ENCODE results near the gene CSMD2.

Gene CSMD2

GRCh38 chr1:33608825-33609400 lies 556.1 kb downstream of the CSMD2 start:
- DNase-seq (ENCODE audit: low read depth in 2 of 2): no peak

GRCh38 chr1:33607444-33608005 lies 557.5 kb downstream of the CSMD2 start:
- no peak for DNase-seq (ENCODE audit: low read depth in 2 of 2)

- DNase-seq (ENCODE audit: low read depth in 2 of 2): no peak
These were observed 558.8 kb downstream of the CSMD2 start for GRCh38 chr1:33606272-33606671.

- no peak for DNase-seq (ENCODE audit: low read depth in 2 of 2)
These were observed 562.8 kb downstream of the CSMD2 start for GRCh38 chr1:33602271-33602670.

- DNase-seq (ENCODE audit: low read depth in 2 of 2): no peak
These were observed 563.3 kb downstream of the CSMD2 start for GRCh38 chr1:33601751-33602150.

- DNase-seq (ENCODE audit: low read depth in 2 of 2): no peak
These were observed 565.4 kb downstream of the CSMD2 start for GRCh38 chr1:33599516-33600115.

- DNase-seq (ENCODE audit: low read depth in 2 of 2): no peak
These were observed 576.3 kb downstream of the CSMD2 start for GRCh38 chr1:33588726-33589125.

- no peak for DNase-seq (ENCODE audit: low read depth in 2 of 2)
These were observed 578.2 kb downstream of the CSMD2 start for GRCh38 chr1:33586795-33587194.

GRCh38 chr1:33586106-33586505 lies 578.9 kb downstream of the CSMD2 start:
- no peak for DNase-seq (ENCODE audit: low read depth in 2 of 2)

GRCh38 chr1:33583567-33583966 lies 581.5 kb downstream of the CSMD2 start:
- no peak for DNase-seq (ENCODE audit: low read depth in 2 of 2)

GRCh38 chr1:33578557-33579448 lies 586.2 kb downstream of the CSMD2 start:
- DNase-seq (ENCODE audit: low read depth in 2 of 2): no peak

- no peak for DNase-seq (ENCODE audit: low read depth in 2 of 2)
These were observed 587.4 kb downstream of the CSMD2 start for GRCh38 chr1:33577663-33578062.

GRCh38 chr1:33576821-33577599 lies 588.0 kb downstream of the CSMD2 start:
- DNase-seq (ENCODE audit: low read depth in 2 of 2): no peak

GRCh38 chr1:33575324-33575879 lies 589.6 kb downstream of the CSMD2 start:
- no peak for DNase-seq (ENCODE audit: low read depth in 2 of 2)

GRCh38 chr1:33573661-33574060 lies 591.4 kb downstream of the CSMD2 start:
- DNase-seq (ENCODE audit: low read depth in 2 of 2): no peak

GRCh38 chr1:33572387-33572786 lies 592.6 kb downstream of the CSMD2 start:
- no peak for DNase-seq (ENCODE audit: low read depth in 2 of 2)

- no peak for DNase-seq (ENCODE audit: low read depth in 2 of 2)
These were observed 595.7 kb downstream of the CSMD2 start for GRCh38 chr1:33569331-33569730.

GRCh38 chr1:33563699-33564098 lies 601.3 kb downstream of the CSMD2 start:
- no peak for DNase-seq (ENCODE audit: low read depth in 2 of 2)

- no peak for DNase-seq (ENCODE audit: low read depth in 2 of 2)
These were observed 602.5 kb downstream of the CSMD2 start for GRCh38 chr1:33562563-33562962.

- no peak for DNase-seq (ENCODE audit: low read depth in 2 of 2)
These were observed 603.5 kb downstream of the CSMD2 start for GRCh38 chr1:33561576-33561975.

- DNase-seq (ENCODE audit: low read depth in 2 of 2): no peak
These were observed 604.4 kb downstream of the CSMD2 start for GRCh38 chr1:33560680-33561079.

Measured in stimulated activated CD8-positive, alpha-beta memory T cell treated with anti-CD3 and anti-CD28 coated beads, Interleukin-2, amount 100 ng/mL, for 48 hours (primary cell).